ENCODE measurements around the gene PIP4K2B.
A peak's percentile ranks its signal among the peaks of the same experiment; 100 is the strongest.

The PIP4K2B gene

GRCh38 chr17:38743556-38744171, 55.7 kb downstream of the PIP4K2B start:
- DNase-seq, result no peak

- no peak for DNase-seq
Measured at GRCh38 chr17:38742411-38743308, 56.7 kb downstream of the PIP4K2B start.

DNA sequence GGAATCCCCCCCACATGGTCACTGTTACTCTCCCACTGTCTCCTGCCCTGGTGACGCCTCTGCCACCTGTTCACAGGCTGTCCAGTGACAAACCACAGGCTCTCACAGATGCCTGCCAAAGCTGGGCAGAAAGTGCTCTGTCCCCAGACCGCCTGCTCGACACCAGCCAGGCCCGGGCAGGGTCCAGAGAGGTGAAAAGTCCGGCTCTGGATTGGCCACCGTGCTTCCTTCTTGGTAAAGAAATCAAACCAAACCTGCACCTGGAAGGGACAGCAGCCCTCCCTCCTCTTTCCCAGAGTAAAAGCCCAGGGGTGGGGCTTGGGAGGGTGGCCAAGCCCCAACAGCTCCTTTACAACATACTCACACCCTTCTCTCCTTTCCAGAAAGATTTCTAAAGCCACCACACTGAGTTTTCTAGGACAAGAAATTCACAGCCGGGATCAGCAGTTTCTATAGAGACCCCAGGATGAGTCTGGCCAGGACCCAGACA, 57.4 kb downstream of the PIP4K2B start:
- no peak for DNase-seq

GRCh38 chr17:38741461-38741860, 57.9 kb downstream of the PIP4K2B start:
- DNase-seq, result no peak

- no peak for DNase-seq
Measured at GRCh38 chr17:38740806-38741205, 58.5 kb downstream of the PIP4K2B start.

- no peak for DNase-seq
Measured at GRCh38 chr17:38740044-38740443, 59.3 kb downstream of the PIP4K2B start.

- DNase-seq, result no peak
Measured at GRCh38 chr17:38739305-38739704, 60.1 kb downstream of the PIP4K2B start.

DNA sequence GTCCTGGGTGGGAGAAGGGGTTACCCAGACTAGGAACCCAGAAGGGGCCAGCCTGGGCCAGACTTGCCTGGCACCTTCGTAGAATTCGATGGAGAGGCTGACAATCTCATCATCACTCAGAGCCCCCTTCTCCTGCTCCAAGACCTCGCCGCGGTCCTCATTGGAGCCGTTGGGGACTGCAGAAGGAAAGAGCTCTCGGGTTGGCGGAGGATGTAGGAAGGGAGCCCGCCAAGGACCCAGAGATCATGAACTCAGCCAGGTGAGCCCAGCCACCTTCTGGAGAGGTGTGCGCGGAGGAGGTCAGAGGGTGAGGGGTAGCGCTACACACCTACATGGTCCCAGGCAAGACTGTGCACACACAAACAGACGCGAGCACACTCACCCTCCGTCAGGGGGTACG, 60.7 kb downstream of the PIP4K2B start:
- no peak for DNase-seq

DNA sequence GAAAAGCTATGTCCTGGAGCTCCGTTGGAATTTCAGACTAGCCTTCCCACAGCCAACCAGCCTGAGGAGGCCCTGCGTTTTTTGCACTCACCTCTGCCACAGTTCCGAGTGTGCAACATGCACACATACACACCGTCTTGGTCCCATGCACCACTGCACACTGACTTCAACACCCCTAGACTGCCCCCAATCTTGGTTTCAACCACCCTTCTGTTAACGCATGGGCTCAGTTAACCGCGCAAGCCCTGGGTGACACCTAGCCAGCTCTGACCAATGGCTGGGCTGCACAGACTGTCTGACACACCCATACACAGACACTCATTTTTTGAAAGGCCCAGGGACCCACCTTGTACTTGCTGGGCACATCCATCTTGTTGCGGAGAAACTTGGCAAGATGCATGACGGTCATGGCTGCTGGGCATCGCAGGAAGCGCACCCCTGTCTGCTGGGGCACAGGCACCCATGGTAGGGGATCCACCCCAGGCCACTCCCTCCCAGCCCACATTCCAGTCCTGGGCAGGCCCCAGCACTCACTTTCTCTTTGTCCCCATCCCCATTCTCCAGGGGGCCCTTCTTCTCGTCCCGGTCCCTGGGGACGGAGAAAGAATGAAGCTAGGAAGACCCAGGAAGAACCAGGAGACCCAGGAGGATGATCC, 61.2 kb downstream of the PIP4K2B start:
- DNase-seq, result no peak

- DNase-seq, result peak; percentile 66 to 70
Measured at GRCh38 chr17:38735161-38735997, 64.0 kb downstream of the PIP4K2B start.

GRCh38 chr17:38733982-38734973, 65.1 kb downstream of the PIP4K2B start:
- no peak for DNase-seq

DNA sequence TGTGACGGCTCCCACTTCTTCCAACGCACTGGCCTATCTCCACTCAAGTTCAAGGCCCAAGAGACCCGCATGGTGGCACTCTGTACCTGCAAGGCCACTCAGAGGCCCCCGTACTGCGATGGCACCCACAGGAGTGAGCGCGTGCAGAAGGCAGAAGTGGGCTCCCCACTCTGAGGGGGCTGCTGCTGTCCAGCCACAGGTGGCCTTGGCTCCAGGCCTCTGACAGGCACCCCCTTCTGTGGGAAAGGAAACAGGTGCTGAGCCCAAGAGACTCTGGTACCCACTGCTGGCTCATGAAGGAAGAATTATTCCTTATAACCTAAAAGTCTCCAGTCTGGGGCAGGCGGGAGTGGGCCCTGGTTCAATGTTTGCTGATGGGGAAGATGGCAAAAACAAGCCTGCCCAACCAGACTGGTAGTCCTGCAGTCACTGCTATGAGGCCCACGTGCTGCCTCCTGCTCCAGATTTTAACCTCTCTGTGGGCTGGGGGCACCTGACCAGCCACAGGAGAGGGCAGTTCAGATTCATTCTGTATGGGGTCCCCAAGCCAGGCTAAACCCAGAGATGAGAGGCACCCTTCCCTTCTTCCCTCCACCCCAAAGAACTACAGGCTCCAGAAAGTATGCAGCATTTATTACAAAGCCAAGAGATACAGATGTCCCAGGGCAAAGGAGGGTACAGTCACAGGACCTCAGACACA, 65.9 kb downstream of the PIP4K2B start:
- DNase-seq, result no peak

DNA sequence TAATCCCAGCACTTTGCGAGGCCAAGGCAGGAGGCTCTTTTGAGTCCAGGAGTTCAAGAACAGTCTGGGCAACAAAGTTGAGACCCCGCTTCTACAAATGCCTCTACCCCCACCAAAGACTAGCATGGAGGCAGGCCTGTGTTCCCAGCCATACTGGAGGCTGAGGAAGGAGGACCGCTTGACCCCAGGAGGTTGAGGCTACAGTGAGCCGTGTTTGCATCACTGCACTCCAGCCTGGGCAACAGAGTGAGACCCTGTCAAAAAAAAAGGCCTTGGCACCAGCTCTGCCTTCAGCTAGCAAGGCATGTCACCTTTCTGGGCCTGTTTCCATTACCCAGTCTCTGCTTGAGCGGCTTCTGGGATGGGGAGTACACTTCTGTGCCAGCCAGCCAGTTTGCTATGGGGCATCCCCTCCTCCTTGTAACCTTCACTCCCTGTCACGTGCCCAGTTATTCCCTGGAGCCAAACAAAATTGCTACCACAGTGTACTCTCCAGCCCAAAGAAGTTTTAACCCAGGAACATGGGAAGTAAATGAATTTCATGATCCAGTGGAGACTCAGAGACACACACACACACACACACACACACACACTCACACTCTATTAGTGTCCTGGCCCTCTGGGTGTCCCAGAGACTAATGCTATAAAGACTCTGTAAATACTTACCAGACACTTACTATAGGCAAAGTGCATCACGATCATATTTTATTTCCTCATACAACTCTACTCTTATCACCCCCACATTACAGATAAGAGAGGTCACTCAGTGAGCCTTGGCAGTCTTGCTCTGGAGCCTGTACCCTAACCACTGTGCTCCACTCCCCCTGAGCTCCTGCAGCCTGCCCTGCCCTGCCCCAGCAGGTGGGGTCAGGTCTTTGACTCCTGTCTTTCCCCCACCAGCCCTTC, 66.7 kb downstream of the PIP4K2B start:
- DNase-seq, result no peak

GRCh38 chr17:38731526-38732294, 67.6 kb downstream of the PIP4K2B start:
- no peak for DNase-seq

- DNase-seq, result no peak
Measured at GRCh38 chr17:38730526-38731379, 68.6 kb downstream of the PIP4K2B start.

GRCh38 chr17:38729886-38730525, 69.3 kb downstream of the PIP4K2B start, which contains the start of gene CISD3:
TSS of gene CISD3 (plus strand) at chr17:38730341. CDS start at chr17:38730359, 18 bp downstream.
- peak; percentile 87 for DNase-seq

DNA sequence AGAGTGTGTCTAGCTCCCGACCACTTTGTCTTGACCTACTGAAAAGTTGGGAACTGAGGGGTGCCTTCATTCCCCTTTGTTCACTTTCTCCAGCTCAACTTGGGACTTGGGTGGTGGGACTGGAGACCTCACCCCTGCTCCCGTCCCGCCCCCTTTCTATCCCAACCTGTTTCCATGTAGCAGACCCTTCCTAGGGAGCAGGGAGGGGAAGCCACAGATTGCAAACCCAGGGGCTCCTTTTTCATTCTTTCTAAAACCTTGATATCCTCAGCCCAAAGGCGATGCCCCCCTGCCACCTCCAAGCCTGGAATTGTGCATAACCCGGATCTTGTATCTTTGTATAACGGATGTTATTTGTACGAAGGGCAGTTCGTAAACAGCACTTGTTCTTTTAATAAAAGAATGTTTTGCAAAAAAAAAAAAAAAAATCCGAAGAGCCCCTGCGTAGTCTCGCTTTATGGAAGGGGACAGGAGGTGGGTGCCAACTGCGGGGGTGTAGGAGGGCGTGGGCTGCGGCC, 69.9 kb downstream of the PIP4K2B start:
- DNase-seq, result no peak
